Uterine smooth muscle cell (primary cell): ENCODE results near the gene ITM2A. TPM values are rescaled to one million over a fixed set of nuclear protein-coding genes. Genes with fewer than 3 reads are reported as not detected.

Experiments
- total RNA-seq: library from RNA; depleted of rRNA; stranded (reverse); fragments of >200 nt; gene quantifications from 2 replicates; pipeline ENCODE4 v1.2.3, GENCODE V29; 2014

The ITM2A gene
- total RNA-seq: 0.37 and 0.55 TPM in 2 replicates

GRCh38 chrX:79366873-79367749, at the start of gene ITM2A:
Gene ITM2A (minus strand): TSS chrX:79367334. CDS start chrX:79367215, 119 bp downstream.

Other genes with a start within 250 kb of the ITM2A start
- not detected in 2 replicates for gene GPR174, start 222.6 kb downstream of the ITM2A start, total RNA-seq